Measurements from ENCODE around the gene NDUFB8.

- TF ChIP-seq CTCF (IDR thresholded peaks at IDR 0.05; ENCODE audit: low read depth, low read length, poor library complexity, severe bottlenecking) (no peak), EZH2phosphoT487 (IDR thresholded peaks at IDR 0.05; ENCODE audit: borderline replicate concordance, low read length) (no peak)
Measured at GRCh38 chr10:100485801-100486495, 43.7 kb downstream of the NDUFB8 start.

All from DOHH2 (cell line).